Osteoblast (primary cell): ENCODE data around the gene OPCML. TPM values are rescaled to one million over a fixed set of nuclear protein-coding genes. Genes with fewer than 3 reads are reported as not detected.
A peak's percentile ranks its signal among the peaks of the same experiment; 100 is the strongest.

Source experiments
- DNase-seq: peaks from one replicate; pipeline ENCODE4 v3.0.0; 2011; ENCODE audit warnings: low spot score, mixed read lengths; ENCODE audit not compliant: insufficient read length; ENCODE audit errors: missing footprints
- H2AFZ ChIP-seq: 2 replicates; pipeline ENCODE4 v1.6.0; 2011; ENCODE audit warnings: mild to moderate bottlenecking, low read length
- H3K27ac ChIP-seq: 2 replicates; pipeline ENCODE4 v1.5.1; 2011; ENCODE audit warnings: mild to moderate bottlenecking, low read depth, low read length, moderate library complexity
- H3K27me3 ChIP-seq: 2 replicates; pipeline ENCODE4 v1.6.0; 2012; ENCODE audit warnings: mild to moderate bottlenecking, control low read depth, inconsistent platforms, low read length, moderate library complexity; ENCODE audit not compliant: insufficient read depth
- H3K36me3 ChIP-seq: 2 replicates; pipeline ENCODE4 v1.5.1; 2011; ENCODE audit warnings: mild to moderate bottlenecking, low read length, control low read depth, moderate library complexity; ENCODE audit not compliant: insufficient read depth
- H3K4me1 ChIP-seq: 2 replicates; pipeline ENCODE4 v1.5.1; 2011; ENCODE audit warnings: mild to moderate bottlenecking, low read length, control low read depth, moderate library complexity; ENCODE audit not compliant: insufficient read depth
- H3K4me2 ChIP-seq: 2 replicates; pipeline ENCODE4 v1.6.0; 2011; ENCODE audit warnings: mild to moderate bottlenecking, low read length; ENCODE audit not compliant: insufficient read depth
- H3K4me3 ChIP-seq: fragments of 200-600 bp; sonication (generic); 3 replicates; pipeline ENCODE4 v1.5.1; 2012; ENCODE audit warnings: mild to moderate bottlenecking, low read length, inconsistent platforms; ENCODE audit not compliant: insufficient read depth
- H3K79me2 ChIP-seq: 2 replicates; pipeline ENCODE4 v1.6.0; 2012; ENCODE audit warnings: mild to moderate bottlenecking, low read length, control low read depth, inconsistent platforms; ENCODE audit not compliant: insufficient read depth
- H3K9me3 ChIP-seq: 2 replicates; pipeline ENCODE4 v1.5.1; 2011; ENCODE audit warnings: low read depth, low read length, control low read depth
- H4K20me1 ChIP-seq: 2 replicates; pipeline ENCODE4 v1.6.0; 2012; ENCODE audit warnings: mild to moderate bottlenecking, low read length, control low read depth; ENCODE audit not compliant: insufficient read depth
- CTCF ChIP-seq: IDR thresholded peaks from 2 replicates; pipeline ENCODE4 v1.5.1; 2011; ENCODE audit warnings: mild to moderate bottlenecking, low read depth, low read length, moderate library complexity; ENCODE audit errors: extremely low read depth
- total RNA-seq: library from RNA; depleted of rRNA; stranded (reverse); fragments of >200 nt; gene quantifications from 2 replicates; pipeline ENCODE4 v1.2.3, GENCODE V29; 2012

OPCML gene
- total RNA-seq, 1 donor: 0.36 TPM

- no peak for TF ChIP-seq CTCF
- Histone ChIP-seq H3K4me3 (no peak overlapping the region), H3K9me3 (no peaks in the 10 kb centered on the region), H3K36me3 (no peaks in the 10 kb centered on the region), H2AFZ (no peak overlapping the region), H3K27me3 (no peaks in the 10 kb centered on the region), H4K20me1 (no peaks in the 10 kb centered on the region), H3K79me2 (no peaks in the 10 kb centered on the region), H3K4me2 (no peak overlapping the region), H3K27ac (no peak overlapping the region), H3K4me1 (peaks cover 5% of the 10 kb centered on the region)
- no peak for DNase-seq
Observed at GRCh38 chr11:132878111-132878510, 654.2 kb downstream of the OPCML start.

DNA sequence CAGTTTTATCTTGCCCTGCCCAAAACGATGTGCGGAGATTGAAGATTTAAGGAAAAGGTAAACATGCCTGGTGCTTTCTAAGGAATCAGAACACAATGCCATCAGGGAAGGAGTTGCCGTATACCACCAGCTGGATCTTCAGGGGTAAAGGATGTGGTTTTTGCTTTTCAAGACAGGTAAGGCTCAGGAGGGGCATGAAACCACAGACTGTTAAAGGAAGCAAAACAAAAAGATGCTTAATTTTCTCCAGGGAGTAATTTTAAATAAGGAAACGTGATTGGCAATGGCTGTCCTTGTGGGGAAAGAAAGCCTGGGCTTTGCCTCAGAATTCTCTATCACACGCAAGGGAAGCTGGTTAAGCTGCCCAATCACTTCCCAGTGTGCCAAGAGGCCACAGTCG is 655.6 kb downstream of the OPCML start:
- Histone ChIP-seq H3K4me2 (no peak overlapping the region), H4K20me1 (no peaks in the 10 kb centered on the region)
- no peak for TF ChIP-seq CTCF

DNA sequence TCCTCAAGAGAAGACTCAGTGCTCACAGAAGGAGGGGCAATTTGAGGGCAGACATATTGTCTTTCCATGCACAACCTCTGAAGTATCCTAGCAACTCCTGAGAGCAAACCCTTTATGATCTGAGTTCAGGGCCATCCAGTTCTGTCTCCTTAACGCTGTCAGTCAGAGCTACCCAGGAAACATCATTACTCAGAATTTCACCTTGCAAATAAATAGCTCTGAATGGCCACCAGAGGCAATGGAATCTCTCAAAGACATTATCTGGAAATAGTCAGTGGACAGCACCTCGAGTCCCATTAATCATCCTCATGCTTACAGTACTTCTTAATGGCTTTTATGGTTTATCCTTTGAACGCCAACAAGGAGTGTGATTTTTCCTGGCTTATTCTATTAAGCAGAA is 656.1 kb downstream of the OPCML start:
- Histone ChIP-seq H2AFZ (no peak overlapping the region), H3K79me2 (no peaks in the 10 kb centered on the region), H3K36me3 (no peaks in the 10 kb centered on the region), H3K4me3 (no peak overlapping the region), H3K27ac (no peak overlapping the region), H3K4me1 (peaks cover 8% of the 10 kb centered on the region), H3K27me3 (no peaks in the 10 kb centered on the region), H4K20me1 (no peaks in the 10 kb centered on the region), H3K4me2 (no peak overlapping the region), H3K9me3 (no peaks in the 10 kb centered on the region)
- no peak for DNase-seq
- TF ChIP-seq CTCF: no peak

More for the DNA sequence above, 655.6 kb downstream of the OPCML start:
- DNase-seq: no peak
- no peaks in the 10 kb centered on the region for H3K36me3 ChIP-seq
- no peaks in the 10 kb centered on the region for H3K27me3 ChIP-seq
- H3K4me1 ChIP-seq: peaks cover 8% of the 10 kb centered on the region
- no peaks in the 10 kb centered on the region for H3K9me3 ChIP-seq
- no peak overlapping the region for H2AFZ ChIP-seq
- H3K27ac ChIP-seq: no peak overlapping the region
- no peak overlapping the region for H3K4me3 ChIP-seq
- H3K79me2 ChIP-seq: no peaks in the 10 kb centered on the region

DNA sequence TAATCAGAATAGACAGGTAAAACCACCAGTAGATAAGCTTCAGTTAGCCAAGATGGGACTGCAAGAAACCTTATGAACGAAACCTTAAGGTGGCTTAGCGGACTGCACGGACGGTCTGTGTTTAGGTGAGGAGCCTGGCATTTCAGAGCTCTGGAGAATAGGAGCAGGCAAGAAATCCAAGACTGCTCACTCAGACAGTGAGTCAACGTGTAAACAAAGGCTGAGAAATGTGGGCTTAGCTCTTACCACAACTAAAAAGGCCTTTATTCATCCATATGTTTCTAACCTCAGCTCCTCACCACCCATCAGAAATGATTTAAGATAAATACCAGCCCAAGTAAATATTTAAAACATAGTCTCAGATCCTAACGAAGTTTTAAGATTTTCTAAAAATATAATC is 657.7 kb downstream of the OPCML start:
- Histone ChIP-seq H3K27ac (peak overlapping the region; percentile 6), H2AFZ (peak overlapping the region; percentile 19), H3K4me1 (peaks cover 8% of the 10 kb centered on the region), H3K27me3 (no peaks in the 10 kb centered on the region), H3K4me3 (peak overlapping the region; percentile 37), H3K9me3 (no peaks in the 10 kb centered on the region), H3K36me3 (no peaks in the 10 kb centered on the region), H3K4me2 (peak overlapping the region; percentile 62), H3K79me2 (no peaks in the 10 kb centered on the region), H4K20me1 (no peaks in the 10 kb centered on the region)
- DNase-seq: peak; percentile 31
- TF ChIP-seq CTCF: no peak
